HG02642 (cell line): ENCODE data around the gene CTXN1.
"Not testable (repeated sequence)": the region's sequence is repeated elsewhere in the genome, so short reads cannot be mapped to it uniquely, and the experiment has no call there.

Experiments
- ATAC-seq: cut with Tn5 transposase; IDR thresholded peaks from one replicate; pipeline ENCODE4 v1.9.1; 2021; ENCODE audit warnings: mild to moderate bottlenecking; ENCODE audit not compliant: unreplicated experiment, poor library complexity

Gene CTXN1

DNA sequence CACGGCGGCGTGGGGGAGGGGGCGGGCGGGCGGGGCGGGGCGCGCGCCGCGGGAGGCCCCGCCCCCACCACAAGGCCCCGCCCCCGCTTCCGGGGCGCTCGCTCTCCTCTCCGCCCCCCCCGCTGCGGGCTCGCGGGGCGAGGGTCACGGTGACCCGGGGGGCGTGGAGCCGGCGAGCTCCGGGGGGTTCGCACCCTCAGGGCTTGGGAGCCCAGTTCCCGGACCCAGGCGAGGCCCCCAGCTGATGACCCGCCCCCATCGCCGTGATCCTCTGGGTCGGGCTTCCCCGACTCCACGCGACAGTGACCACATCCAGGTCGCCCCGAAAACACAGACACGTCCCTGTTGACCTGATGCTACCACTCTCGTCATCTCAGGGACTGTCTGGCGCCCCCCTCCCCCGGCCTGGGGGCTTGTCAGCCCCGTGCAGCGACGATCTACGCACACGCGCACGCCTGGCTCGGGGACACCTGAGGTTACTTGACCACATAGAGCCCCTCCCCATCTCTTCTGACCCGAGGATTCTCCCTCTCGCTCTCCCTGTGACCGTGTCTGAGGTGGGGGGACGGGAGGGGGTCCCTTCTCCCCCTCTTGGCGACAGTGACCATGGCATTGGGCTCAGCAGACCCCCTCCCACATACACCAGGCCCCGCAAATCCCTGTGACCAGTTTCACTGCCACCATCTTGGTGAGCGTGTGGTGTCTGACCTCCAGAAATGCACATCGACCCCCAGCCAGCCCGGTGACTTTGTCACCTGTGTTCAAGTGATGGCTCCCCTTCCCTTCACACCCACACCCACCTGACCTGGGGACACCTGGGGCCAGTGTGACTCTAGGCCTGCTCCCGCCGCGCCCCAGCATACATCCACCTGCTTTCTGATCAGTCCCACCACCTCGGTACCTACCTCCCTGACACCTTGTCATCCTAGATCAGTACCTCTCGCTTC, 21.6 kb downstream of the CTXN1 start:
- peak; percentile 41 for ATAC-seq

DNA sequence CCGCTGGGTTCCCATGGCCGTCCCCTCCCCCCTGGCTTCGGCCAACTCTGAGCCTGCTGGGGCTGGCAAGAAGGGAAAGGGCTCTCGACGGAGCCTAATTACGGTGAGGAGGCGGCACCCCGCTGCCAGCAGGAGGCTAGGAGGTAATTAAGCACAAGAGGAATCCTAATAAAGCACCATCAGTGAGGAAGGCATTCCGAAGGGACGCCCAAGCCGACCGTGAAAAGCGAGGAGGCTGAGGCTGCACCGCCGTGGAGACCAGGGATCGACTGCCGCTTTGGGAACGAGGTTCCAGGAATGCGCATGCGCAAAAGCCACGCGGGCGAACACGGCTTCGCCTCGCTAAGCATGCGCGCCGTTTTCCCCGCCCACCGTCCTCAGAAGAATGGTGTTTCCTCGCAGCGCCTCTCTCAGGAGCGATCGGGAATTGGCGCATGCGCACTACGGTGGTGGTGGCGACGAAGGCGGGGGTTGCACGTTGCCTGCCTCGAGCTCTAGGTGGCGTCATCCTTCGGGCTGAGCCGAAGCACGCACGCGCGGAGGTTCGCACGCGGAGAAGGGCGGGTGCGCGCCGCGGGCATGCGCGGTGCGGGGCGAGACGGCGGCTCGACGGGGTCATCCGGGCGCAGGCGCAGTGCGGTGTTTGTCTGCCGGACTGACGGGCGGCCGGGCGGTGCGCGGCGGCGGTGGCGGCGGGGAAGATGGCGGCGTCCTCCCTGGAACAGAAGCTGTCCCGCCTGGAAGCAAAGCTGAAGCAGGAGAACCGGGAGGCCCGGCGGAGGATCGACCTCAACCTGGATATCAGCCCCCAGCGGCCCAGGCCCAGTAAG, 22.5 kb downstream of the CTXN1 start, which contains the start of gene MAP2K7:
TSS of gene MAP2K7 (plus strand) at position 634 of the 830 bp plus-strand sequence. CDS start at position 702, 68 bp downstream.
- peak; percentile 90 for ATAC-seq

DNA sequence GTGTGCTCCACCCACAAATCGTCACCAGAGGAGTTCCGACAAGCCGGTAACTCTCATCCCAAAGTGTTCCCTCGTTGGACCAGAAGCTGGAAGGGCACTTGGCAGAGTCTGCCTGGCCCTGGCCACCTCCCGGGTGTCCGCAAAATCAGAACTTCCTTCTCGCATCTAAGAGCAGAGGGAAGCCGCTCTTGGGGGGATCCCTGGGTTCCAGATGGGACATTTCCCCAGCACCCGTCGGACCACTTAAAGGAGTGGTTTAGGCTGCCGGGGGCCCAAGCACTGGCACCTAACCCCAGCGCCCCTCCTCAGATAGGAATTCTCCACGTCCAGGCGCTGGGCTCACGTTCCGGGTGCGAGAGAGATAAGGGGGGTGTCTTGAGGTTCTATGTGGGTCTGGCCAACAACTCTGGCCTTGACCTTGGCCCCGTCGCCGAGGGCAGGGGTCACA, 23.1 kb downstream of the CTXN1 start:
- no peak for ATAC-seq

DNA sequence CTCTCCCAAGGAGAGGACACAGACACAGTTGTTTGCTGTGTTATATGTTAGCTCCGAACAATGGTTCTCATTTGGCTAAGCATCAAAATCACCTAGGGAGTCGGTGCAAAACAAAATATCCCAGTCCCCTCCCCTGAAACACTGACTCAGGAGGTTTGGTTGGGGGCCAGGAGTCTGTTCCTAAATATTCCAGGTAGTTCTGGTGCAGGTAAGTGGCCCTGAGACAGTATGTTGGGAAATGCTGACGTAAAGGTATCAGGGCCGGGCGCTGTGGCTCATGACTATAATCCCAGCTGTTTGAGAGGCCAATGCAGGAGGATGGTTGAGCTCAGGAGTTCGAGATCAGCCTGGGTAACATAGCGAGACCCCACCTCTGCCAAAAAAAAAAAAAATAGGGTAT, 24.6 kb downstream of the CTXN1 start:
- ATAC-seq: no peak

DNA sequence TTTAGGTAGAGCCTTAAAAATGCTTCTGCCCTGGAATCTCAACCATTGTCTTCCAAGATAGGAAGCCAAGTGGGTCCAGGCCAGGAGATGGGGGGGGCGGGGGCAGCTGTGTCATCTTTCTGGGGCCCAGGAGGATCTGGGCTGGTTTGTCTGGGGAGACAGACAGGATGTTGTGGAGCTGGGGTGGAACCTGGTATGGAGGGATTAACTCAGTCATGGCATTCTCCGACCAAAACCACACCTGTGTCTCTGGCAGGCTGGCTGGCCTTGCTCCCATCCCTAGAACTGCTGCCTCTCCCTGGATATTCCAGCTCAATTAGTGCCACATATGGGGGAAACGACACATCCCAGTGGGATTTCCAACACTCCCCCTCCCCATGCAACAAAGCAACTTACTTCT, 25.0 kb downstream of the CTXN1 start:
- ATAC-seq: no peak

DNA sequence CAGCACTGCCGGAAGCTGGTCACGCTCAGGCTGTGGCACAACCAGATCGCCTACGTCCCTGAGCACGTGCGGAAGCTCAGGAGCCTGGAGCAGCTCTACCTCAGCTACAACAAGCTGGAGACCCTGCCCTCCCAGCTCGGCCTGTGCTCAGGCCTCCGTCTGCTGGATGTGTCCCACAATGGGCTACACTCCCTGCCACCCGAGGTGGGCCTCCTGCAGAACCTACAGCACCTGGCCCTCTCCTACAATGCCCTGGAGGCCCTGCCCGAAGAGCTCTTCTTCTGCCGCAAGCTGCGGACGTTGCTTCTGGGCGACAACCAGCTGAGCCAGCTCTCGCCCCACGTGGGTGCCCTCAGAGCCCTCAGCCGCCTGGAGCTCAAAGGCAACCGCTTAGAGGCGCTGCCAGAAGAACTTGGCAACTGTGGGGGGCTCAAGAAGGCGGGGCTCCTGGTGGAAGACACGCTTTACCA, 25.5 kb downstream of the CTXN1 start:
- ATAC-seq: no peak

DNA sequence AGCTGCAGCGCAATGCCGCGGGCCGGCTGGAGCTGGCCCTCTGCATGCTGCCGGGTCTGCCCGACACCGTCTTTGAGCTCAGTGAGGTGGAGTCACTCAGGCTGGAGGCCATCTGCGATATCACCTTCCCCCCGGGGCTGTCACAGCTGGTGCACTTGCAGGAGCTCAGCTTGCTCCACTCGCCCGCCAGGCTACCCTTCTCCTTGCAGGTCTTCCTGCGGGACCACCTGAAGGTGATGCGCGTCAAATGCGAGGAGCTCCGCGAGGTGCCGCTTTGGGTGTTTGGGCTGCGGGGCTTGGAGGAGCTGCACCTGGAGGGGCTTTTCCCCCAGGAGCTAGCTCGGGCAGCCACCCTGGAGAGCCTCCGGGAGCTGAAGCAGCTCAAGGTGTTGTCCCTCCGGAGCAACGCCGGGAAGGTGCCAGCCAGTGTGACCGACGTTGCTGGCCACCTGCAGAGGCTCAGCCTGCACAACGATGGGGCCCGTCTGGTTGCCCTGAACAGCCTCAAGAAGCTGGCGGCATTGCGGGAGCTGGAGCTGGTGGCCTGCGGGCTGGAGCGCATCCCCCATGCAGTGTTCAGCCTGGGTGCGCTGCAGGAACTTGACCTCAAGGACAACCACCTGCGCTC, 26.1 kb downstream of the CTXN1 start:
- ATAC-seq: no peak

DNA sequence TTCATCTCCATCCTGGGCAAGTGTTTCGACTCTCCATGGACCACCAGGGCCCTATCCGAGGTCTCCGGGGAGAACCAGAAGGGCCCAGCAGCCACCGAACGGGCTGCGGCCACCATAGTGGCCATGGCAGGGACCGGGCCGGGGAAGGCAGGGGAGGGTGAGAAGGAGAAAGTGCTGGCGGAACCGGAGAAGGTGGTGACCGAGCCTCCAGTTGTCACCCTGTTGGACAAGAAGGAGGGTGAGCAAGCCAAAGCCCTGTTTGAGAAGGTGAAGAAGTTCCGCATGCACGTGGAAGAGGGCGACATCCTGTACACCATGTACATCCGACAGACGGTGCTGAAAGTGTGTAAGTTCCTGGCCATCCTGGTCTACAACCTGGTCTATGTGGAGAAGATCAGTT, 27.0 kb downstream of the CTXN1 start:
- no peak for ATAC-seq

DNA sequence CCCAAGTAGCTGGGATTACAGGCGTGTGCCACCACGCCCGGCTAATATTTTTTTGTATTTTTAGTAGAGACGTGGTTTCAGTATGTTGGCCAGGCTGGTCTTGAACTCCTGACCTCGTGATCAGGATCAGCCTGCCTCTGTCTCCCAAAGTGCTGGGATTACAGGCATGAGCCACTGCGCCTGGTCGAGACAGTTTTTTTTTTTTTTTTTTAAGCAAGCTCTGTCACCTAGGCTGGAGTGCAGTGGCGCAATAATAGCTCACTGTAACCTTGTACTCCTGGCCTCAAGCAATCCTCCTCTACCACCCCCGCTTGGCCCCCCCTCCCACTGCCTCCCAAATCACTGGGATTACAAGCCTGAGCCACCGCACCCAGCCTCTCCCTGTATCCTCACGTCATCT, 28.6 kb downstream of the CTXN1 start:
- no peak for ATAC-seq

DNA sequence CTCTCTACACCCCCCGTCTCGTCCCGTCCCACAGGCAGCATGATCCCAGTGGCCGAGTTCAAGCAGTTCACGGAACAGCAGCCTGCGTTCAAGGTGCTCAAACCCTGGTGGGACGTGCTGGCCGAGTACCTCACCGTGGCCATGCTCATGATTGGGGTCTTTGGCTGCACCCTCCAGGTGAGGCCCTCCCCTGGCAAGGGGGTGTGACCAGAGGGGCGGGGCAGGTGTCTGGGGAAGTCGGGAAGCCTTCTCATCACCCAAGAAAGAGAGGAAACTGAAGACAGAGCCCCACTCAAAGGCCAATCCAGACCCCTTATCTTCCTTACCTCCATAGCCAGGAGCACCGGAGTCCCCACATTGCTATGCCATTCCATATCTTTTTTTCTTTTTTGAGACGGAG, 30.4 kb downstream of the CTXN1 start:
- ATAC-seq: no peak

DNA sequence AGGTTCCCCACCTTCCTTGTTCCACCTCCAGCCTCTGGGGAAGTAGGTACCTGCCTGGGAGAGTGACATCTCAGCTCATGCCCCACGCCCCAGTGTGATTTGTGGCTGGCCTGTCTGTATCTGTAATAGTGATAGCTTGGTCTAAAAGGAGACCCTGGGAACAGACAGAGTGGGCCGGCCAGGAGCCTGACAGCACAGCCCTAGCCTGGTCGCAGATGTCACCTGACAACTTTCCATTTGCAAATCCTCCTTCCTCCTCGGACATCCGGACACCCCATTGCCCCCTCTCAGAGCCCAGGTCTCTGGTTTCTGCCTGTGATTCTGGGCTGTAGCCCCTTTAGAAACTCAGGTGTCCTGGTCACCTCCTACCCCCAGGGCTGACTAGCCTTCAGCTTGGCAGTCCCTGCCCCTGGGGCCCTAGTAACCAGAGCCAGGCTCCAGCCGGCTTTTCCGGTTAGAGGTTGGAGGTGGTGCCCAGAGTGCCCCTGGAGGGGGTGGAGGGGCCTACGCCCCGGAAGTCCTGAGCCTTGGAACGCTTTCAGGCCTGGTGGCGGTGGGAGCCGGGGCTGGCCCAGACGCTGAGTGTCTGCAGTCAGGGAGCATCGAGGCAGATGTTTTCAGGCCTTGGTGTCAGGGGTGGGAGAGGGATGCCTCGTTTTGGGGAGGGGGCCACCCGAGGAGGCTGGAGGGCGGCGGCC, 31.2 kb downstream of the CTXN1 start:
- no peak for ATAC-seq

DNA sequence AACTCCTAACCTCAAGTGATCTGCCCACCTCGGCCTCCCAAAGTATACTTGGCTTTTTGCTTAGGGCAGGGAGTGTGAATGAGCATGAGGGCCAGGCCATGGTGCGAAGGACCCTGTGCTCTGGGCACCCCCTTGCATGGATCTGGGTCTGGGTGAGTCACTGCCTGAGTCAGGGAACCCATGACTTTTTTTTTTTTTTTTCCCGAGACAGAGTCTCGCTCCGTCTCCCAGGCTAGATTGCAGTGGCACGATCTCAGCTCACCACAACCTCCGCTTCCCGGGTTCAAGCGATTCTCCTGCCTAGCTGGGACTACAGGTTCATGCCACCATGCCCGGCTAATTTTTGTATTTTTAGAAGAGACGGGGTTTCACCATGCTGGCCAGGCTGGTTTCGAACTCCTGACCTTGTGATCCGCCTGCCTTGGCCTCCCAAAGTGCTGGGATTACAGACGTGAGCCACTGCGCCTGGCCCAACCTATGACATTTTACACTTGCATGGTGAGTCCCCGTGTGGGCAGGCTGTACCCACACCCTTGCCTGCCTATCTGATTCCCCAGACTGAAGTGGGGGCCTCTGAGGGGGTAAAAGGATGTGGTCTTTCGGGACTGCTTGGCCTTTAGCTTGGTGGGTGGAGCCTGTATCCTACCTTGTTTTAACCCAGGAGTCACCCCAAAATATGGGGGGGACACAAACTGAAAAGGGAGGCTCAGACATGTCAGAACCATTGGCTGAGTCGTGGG, 32.4 kb downstream of the CTXN1 start:
- ATAC-seq: not testable (repeated sequence)

DNA sequence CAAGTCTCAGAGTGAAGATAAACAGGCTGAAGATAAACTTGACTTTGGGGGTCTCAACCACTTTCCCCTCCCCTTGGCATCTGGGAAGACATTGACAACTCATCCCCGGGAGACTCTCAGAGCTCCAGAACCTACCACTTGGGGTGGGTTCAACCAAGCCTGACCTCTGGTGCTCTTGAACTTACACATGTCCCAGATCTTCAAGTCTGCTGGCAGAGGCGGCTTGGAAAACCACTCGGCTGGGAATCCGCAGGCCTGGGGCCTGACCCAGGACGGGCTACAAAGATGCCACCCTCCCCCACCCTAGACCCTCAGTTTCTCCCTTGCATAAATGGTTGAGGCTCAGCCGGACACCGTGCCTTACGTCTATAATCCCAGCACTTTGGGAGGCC, 37.1 kb downstream of the CTXN1 start:
- no peak for ATAC-seq

DNA sequence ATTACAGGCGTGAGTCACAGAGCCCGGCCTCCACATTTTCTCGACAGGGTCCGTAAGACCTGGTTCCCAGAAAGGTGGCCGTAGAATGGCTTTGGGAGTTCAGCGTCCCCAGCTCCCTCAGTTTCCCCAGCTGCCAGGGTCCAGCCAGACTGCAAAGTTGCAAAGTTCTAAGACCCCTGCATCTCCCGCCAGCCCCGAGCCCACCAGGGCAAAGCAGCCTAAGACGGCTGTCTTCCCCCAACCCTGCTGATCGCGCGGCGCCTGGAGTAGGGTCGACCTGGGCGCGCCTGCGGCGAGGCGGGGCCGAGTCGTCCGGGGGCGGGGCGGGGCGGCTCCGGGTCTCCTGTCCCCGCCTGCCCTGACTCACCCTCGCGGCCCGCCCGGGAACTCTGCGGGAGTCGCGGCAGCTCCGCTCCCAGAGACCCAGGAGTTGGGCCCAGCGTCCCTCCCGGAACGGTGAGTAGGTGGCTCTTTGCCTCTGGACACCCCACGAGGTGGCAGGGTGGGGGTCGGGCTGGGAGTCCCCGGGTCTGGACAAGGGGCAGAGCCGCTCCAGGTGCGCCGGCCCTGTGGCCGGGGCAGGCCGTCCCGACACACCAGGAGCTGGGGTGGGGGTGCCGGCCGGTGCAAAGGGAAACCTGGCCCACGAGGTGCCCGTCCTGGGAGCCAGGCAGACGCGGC, 37.6 kb downstream of the CTXN1 start, which contains the start of gene LRRC8E:
TSS of gene LRRC8E (plus strand) at position 366 of the 681 bp plus-strand sequence. CDS start 7,094 bp downstream, outside the sequence.
- ATAC-seq: no peak

DNA sequence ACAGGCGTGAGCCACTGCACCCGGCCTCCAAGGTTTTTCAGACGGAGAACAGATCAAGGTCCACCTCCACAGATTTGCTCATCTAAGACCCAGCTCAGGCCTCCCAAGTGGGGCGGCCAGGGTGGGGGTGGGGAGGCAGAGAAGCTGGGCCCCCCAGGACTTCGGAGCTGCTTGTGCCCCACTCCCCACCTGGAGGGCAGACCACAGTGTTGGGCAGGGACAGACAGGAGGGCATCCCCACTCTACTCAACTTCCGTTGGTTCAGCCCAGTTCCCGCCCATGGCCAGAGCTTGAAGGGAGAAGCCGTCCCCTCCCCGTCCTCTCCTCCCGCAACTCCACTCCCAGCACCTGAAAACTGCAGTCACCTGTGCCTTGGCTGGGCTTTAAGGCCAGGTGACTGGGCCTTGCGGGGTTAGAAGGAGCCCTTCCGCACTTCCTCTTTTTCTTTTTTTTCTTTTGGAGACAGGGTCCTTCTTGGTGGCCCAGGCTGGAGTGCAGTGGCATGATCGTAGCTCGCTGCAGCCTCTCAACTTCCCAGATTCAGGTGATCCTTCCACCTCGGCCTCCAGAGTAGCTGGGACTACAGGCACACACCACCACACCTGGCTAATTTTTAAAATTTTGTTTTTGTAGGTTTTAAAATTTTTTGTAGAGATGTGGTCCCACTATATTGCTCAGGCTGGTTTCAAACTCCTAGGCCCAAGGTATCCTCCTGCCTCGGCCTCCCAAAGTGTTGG, 38.4 kb downstream of the CTXN1 start:
- no peak for ATAC-seq

DNA sequence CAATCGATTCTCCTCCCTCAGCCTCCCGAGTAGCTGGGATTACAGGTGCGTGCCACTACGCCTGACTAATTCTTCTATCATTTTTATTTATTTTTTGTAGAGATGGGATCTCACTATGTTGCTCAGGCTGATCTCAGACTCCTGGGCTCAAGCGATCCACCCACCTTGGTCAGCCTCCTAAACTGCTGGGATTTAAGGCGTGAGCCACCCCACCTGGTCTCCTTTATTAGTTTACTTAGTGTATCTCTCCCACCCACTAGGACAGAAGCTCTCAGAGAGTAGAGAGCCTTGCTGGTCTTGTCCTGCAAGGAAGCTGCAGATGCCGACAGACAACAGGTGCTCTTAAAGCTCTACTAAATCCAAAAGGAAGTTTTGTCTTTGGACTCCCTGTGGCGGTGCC, 40.1 kb downstream of the CTXN1 start:
- ATAC-seq: no peak

DNA sequence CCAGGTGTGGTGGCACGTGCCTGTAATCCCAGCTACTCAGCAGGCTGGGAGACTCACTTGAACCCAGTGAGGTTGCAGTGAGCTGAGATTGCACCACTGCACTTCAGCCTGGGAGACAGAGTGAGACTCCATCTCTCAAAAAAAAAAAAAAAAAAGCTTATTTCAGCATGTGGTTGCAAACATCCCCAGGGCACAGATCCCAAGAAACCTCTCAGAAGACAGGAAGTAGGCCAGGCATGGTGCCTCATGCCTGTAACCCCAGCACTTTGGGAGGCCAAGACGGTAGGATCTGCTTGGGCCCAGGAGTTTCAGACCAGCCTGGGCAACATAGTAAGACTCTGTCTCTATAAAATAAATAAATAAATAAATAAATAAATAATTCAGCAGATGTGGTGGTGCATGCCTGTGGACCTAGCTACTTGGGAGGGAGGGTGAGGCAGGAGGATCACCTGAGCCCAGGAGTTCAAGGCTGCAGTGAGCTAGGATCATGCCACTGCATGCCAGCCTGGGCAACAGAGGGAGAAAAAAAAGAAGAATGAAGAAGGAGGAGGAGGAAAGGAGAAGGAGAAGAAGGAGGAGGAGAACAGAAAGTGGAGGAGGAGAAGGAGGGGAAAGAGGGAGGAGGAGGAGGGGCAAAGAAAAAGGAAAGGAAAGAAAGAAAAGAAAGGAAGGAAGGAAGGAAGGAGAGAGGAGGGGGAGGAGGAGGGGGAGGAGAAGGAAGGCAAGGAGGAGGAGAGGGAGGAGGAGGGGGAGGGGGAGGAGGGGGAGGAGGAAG, 42.0 kb downstream of the CTXN1 start:
- ATAC-seq: no peak
